GM12878 (cell line): ENCODE measurements around the gene ADA. TPM values are rescaled to one million over a fixed set of nuclear protein-coding genes. Genes with fewer than 3 reads are reported as not detected.

ENCODE experiments used
- ATAC-seq: fragments of 200-7000 bp; cut with Tn5 transposase; 3 replicates; pipeline ENCODE4 v1.9.1; 2020; ENCODE audit warnings: mild to moderate bottlenecking, moderate library complexity
- BruUV-seq: library from RNA; stranded (reverse); fragments of 400-500 nt; replicated peaks from 2 replicates; lab custom pipeline; 2021; lab: Mats Ljungman, UMichigan
- CTCF ChIA-PET: fragments of 300-600 bp; sonication (Branson Sonifier 250); formaldehyde crosslinking; extraction: SDS; loops from one replicate; lab custom pipeline; 2021; ENCODE audit warnings: inconsistent platforms; lab: Yijun Ruan, JAX
- POLR2A ChIA-PET: fragments of 350-600 bp; formaldehyde crosslinking; extraction: SDS; loops from one replicate; lab custom pipeline; 2021; ENCODE audit warnings: inconsistent platforms; lab: Charles Lee
- RAD21 ChIA-PET: fragments of 300-600 bp; sonication (Branson Sonifier 250); formaldehyde crosslinking; loops from one replicate; lab custom pipeline; 2023; ENCODE audit warnings: antibody characterized with exemption; ENCODE audit not compliant: unreplicated experiment; lab: Charles Lee
- SMC1A ChIA-PET: fragments of 300-600 bp; sonication (Branson Sonifier 250); formaldehyde crosslinking; loops from one replicate; lab custom pipeline; 2023; ENCODE audit not compliant: unreplicated experiment, uncharacterized antibody; lab: Charles Lee
- DNase-seq: peaks from one replicate; pipeline ENCODE4 v3.0.0-alpha.2; 2011; ENCODE audit warnings: low read depth, low spot score
- FAIRE-seq: peaks from 3 replicates; lab custom pipeline; 2011; peaks lifted over from hg19 to GRCh38; lab: Jason Lieb, UNC
- H2AFZ ChIP-seq: 2 replicates; pipeline ENCODE4 v1.6.0; 2011; ENCODE audit warnings: low read depth, low read length, control low read depth; ENCODE audit not compliant: control insufficient read depth
- H3K27ac ChIP-seq: 2 replicates; pipeline ENCODE4 v1.5.1; 2011; ENCODE audit warnings: control low read depth; ENCODE audit not compliant: control insufficient read depth, insufficient read depth
- H3K27me3 ChIP-seq, 2 experiments: replicated peaks in 1 of 2; 2 replicates each; pipeline versions ENCODE4 v1.6.0 to v1.6.1; 2011; ENCODE audit warnings: low read length in 1 of 2; ENCODE audit not compliant: control insufficient read depth in 2 of 2, insufficient read depth in 2 of 2
- H3K36me3 ChIP-seq, 2 experiments: 2 replicates each; pipeline ENCODE4 v1.5.1; 2011; ENCODE audit warnings: low read length in 1 of 2; ENCODE audit not compliant: control insufficient read depth in 2 of 2, insufficient read depth in 2 of 2
- H3K4me1 ChIP-seq: 2 replicates; pipeline ENCODE4 v1.6.1; 2011; ENCODE audit warnings: mild to moderate bottlenecking, low read length, moderate library complexity, mixed read lengths; ENCODE audit not compliant: control insufficient read depth, insufficient read depth
- H3K4me2 ChIP-seq: 2 replicates; pipeline ENCODE4 v1.6.0; 2011; ENCODE audit warnings: control low read depth; ENCODE audit not compliant: control insufficient read depth, insufficient read depth
- H3K4me3 ChIP-seq: fragments of 200-600 bp; sonication (generic); 2 replicates; pipeline ENCODE4 v1.5.1; 2016
- H3K79me2 ChIP-seq: 2 replicates; pipeline ENCODE4 v1.6.0; 2011; ENCODE audit warnings: low read length; ENCODE audit not compliant: control insufficient read depth, insufficient read depth
- H3K9ac ChIP-seq: 2 replicates; pipeline ENCODE4 v1.8.0; 2011; ENCODE audit warnings: low read length, control low read depth, mixed read lengths; ENCODE audit not compliant: control insufficient read depth, insufficient read depth
- H3K9me3 ChIP-seq: replicated peaks from 3 replicates; pipeline ENCODE4 v1.5.1; 2011; ENCODE audit warnings: mild to moderate bottlenecking, low read length; ENCODE audit not compliant: control insufficient read depth, insufficient read depth
- H4K20me1 ChIP-seq: 2 replicates; pipeline ENCODE4 v1.6.0; 2011; ENCODE audit not compliant: control insufficient read depth, insufficient read depth
- EP300 ChIP-seq, 2 experiments: fragments of 150-350 bp in 1 of 2; IDR thresholded peaks; 2 replicates each; pipeline ENCODE4 v1.6.1; 2011 to 2012; ENCODE audit warnings: low read depth in 2 of 2, low read length in 2 of 2, borderline replicate concordance in 1 of 2, improper control_type of control experiment in 1 of 2, inconsistent platforms in 1 of 2; ENCODE audit not compliant: control insufficient read depth in 1 of 2
- FOXM1 ChIP-seq: IDR thresholded peaks from 2 replicates; pipeline ENCODE4 v1.6.1; 2012; ENCODE audit warnings: low read depth, mild to moderate bottlenecking, inconsistent platforms, low read length, moderate library complexity
- HDAC6 ChIP-seq: fragments of 200-600 bp; sonication (generic); IDR thresholded peaks from one replicate; pipeline ENCODE4 v1.8.0; 2017; ENCODE audit warnings: antibody characterized with exemption; ENCODE audit not compliant: unreplicated experiment
- IRF5 ChIP-seq: fragments of 450-650 bp; IDR thresholded peaks from 2 replicates; pipeline ENCODE4 v1.6.1; 2017; ENCODE audit warnings: borderline replicate concordance
- NBN ChIP-seq: fragments of 450-650 bp; IDR thresholded peaks from 2 replicates; pipeline ENCODE4 v1.6.1; 2016
- RAD51 ChIP-seq: fragments of 450-650 bp; IDR thresholded peaks from 2 replicates; pipeline ENCODE4 v1.6.1; 2016; ENCODE audit warnings: moderate library complexity, mild to moderate bottlenecking, inconsistent platforms
- SKIL ChIP-seq: fragments of 450-650 bp; IDR thresholded peaks from 2 replicates; pipeline ENCODE4 v1.6.1; 2017; ENCODE audit warnings: mild to moderate bottlenecking, low read depth, inconsistent platforms; ENCODE audit not compliant: poor library complexity, severe bottlenecking
- SRF ChIP-seq, 2 experiments: IDR thresholded peaks; 2 replicates each; pipeline ENCODE4 v1.6.1; 2011; ENCODE audit warnings: low read depth in 2 of 2, low read length in 2 of 2, mild to moderate bottlenecking in 1 of 2, moderate library complexity in 1 of 2
- STAT1 ChIP-seq: fragments of 450-650 bp; conservative IDR thresholded peaks from 2 replicates; pipeline ENCODE4 v1.6.1; 2014; ENCODE audit warnings: antibody characterized with exemption, mild to moderate bottlenecking
- WRNIP1 ChIP-seq: IDR thresholded peaks from 2 replicates; pipeline ENCODE4 v1.6.1; 2011; ENCODE audit warnings: low read depth, low read length, improper control_type of control experiment, borderline replicate concordance
- ZNF207 ChIP-seq: fragments of 450-650 bp; IDR thresholded peaks from 2 replicates; pipeline ENCODE4 v1.6.1; 2014; ENCODE audit warnings: antibody characterized with exemption, mild to moderate bottlenecking, borderline replicate concordance
- WGBS: methylation state at CpG from one replicate; pipeline ENCODE4 v1.1.6; 2016; ENCODE audit warnings: low lambda C conversion rate; ENCODE audit not compliant: insufficient replicate concordance, insufficient coverage; ENCODE audit errors: missing lambda C conversion rate; 5-methylcytosine and 5-hydroxymethylcytosine counted together
- in situ Hi-C: fragments of 300-500 bp; cut with MboI; formaldehyde crosslinking; loops from 9 replicates; pipeline ENCODE4 v1.14.3; 2018; ENCODE audit warnings: mixed read lengths
- intact Hi-C: fragments of 100-400 bp; cut with micrococcal nuclease; formaldehyde crosslinking; loops from one replicate; pipeline ENCODE4 v1.14.2; 2022; ENCODE audit not compliant: unreplicated experiment
- polyA plus RNA-seq, 11 experiments: library from polyadenylated mRNA; depleted of rRNA in 4 of 11; unstranded in 6 of 11; stranded (reverse) in 5 of 11; fragments of >200 nt; fragmentation: Nextera tagmentation in 4 of 11; fragmentation: Illumina TruSeq in 1 of 11; extraction: Ambion mirVana in 4 of 11; extraction: Trizol in 1 of 11; gene quantifications; 1 replicate in 1 of 11; 2 replicates in 10 of 11; pipeline versions ENCODE4 v1.2.1 to v1.2.3, GENCODE V29; 2011 to 2016; ENCODE audit warnings: inconsistent platforms in 2 of 11, missing spikeins in 2 of 11, low read depth in 1 of 11
- total RNA-seq, 4 experiments: library from RNA; depleted of rRNA in 3 of 4; stranded (reverse); fragments of >200 nt in 3 of 4; fragmentation: Illumina TruSeq in 1 of 4; extraction: Trizol in 1 of 4; gene quantifications; 2 replicates each; pipeline versions ENCODE4 v1.2.1 to v1.2.3, GENCODE V29; 2013 to 2021

ADA gene
- total and polyA plus RNA-seq, 10 of the 15 experiments (the other 5 are each of a cell fraction or from before 2014, with no cell fraction given), result 40.9 to 217 (median 90.8) TPM

- TF ChIP-seq SKIL, result no peak
These were observed 56.8 kb downstream of the ADA start (continued) for GRCh38 chr20:44594730-44595129.

GRCh38 chr20:44593751-44594150 lies 57.7 kb downstream of the ADA start:
- no peak overlapping the region for H2AFZ ChIP-seq
- ATAC-seq, result no peak
- H3K27ac ChIP-seq, result no peak overlapping the region
- H3K9me3 ChIP-seq, result no peaks in the 10 kb centered on the region
- H3K9ac ChIP-seq, result no peak overlapping the region
- peaks cover 25% of the 10 kb centered on the region for H3K4me1 ChIP-seq
- H3K27me3 ChIP-seq, result no peaks in the 10 kb centered on the region
- H3K79me2 ChIP-seq, result no peaks in the 10 kb centered on the region
- POLR2A ChIA-PET, result interaction anchor here (0.7 to 2.9 kb wide), 7 partner anchors 8 to 59 kb away, joined by 3 to 31 read pairs (median 5); partner anchors contain the start of gene PKIG
- peaks cover 0 to 4% of the 10 kb centered on the region in 2 experiments; a peak in 2 of 4 replicates for H3K36me3 ChIP-seq
- 100% methylated on average over 2 of the region's 2 CpGs for WGBS
- no peak overlapping the region for H3K4me2 ChIP-seq
- no peak overlapping the region for H3K4me3 ChIP-seq
- BruUV-seq, result no TSS peak
- TF ChIP-seq RAD51 (no peak), ZNF207 (no peak), NBN (no peak), STAT1 (no peak), HDAC6 (no peak), IRF5 (no peak), EP300 (IDR thresholded peaks at IDR 0.05; ENCODE audit: borderline replicate concordance in 1 of 2, control insufficient read depth in 1 of 2, low read depth in 2 of 2, low read length in 2 of 2) (no peak), FOXM1 (no peak), WRNIP1 (no peak), SRF (IDR thresholded peaks at IDR 0.05; ENCODE audit: low read depth in 2 of 2, low read length in 2 of 2) (no peak)
- TF ChIP-seq, all 136 proteins: peak for 0
- DNase-seq, result no peak
- ChIA-PET SMC1A (interaction anchor here (0.8 to 6.3 kb wide), 13 partner anchors 7 to 382 kb away, joined by 3 to 70 read pairs (median 7); no protein-coding TSS in a partner anchor), CTCF (interaction anchor here (0.6 to 6.3 kb wide), 12 partner anchors 7 to 90 kb away, joined by 3 to 67 read pairs (median 7); partner anchors contain the start of genes ADA and PKIG), RAD21 (interaction anchor here (1.0 to 3.0 kb wide), 11 partner anchors 8 to 118 kb away, joined by 3 to 26 read pairs (median 5); partner anchors contain the start of gene PKIG)
- FAIRE-seq, result no peak
- intact Hi-C loops (no loop called here), in situ Hi-C loops (no loop called here)
- H4K20me1 ChIP-seq, result no peaks in the 10 kb centered on the region
